Measurements from ENCODE around the gene SLC25A23.

GRCh38 chr19:6484230-6484629 is 24.6 kb upstream of the SLC25A23 start:
- TF ChIP-seq EZH2 (IDR thresholded peaks at IDR 0.05; ENCODE audit: borderline replicate concordance, low read depth, low read length, severe bottlenecking), result no peak
- TF ChIP-seq CTCF (IDR thresholded peaks at IDR 0.05; ENCODE audit: borderline replicate concordance, extremely low read depth, low read length, poor library complexity, severe bottlenecking), result no peak
